KMS-11 (cell line): ENCODE data around the gene PTPRN2.

ENCODE experiments used
- H2AFZ ChIP-seq: fragments of 200-600 bp; sonication (generic); 2 replicates; pipeline ENCODE4 v1.6.1; 2016; ENCODE audit warnings: antibody characterized with exemption, mixed run types, low read depth
- H3K27ac ChIP-seq: fragments of 200-600 bp; sonication (generic); 2 replicates; pipeline ENCODE4 v1.6.1; 2016; ENCODE audit warnings: mild to moderate bottlenecking, mixed run types
- H3K27me3 ChIP-seq: fragments of 200-600 bp; sonication (generic); 2 replicates; pipeline ENCODE4 v1.6.1; 2017; ENCODE audit warnings: mild to moderate bottlenecking, low read depth, mixed run types, moderate library complexity; ENCODE audit not compliant: insufficient read depth
- H3K36me3 ChIP-seq: fragments of 200-600 bp; sonication (generic); 2 replicates; pipeline ENCODE4 v1.6.1; 2017; ENCODE audit warnings: mild to moderate bottlenecking, mixed run types; ENCODE audit not compliant: insufficient read depth
- H3K4me1 ChIP-seq: fragments of 200-600 bp; sonication (generic); 2 replicates; pipeline ENCODE4 v1.6.1; 2016; ENCODE audit warnings: mild to moderate bottlenecking, low read depth, mixed run types; ENCODE audit not compliant: poor library complexity, severe bottlenecking
- H3K4me2 ChIP-seq: fragments of 200-600 bp; sonication (generic); 2 replicates; pipeline ENCODE4 v1.7.0; 2016; ENCODE audit warnings: mild to moderate bottlenecking, mixed run types
- H3K4me3 ChIP-seq: fragments of 200-600 bp; sonication (generic); IDR thresholded peaks from 2 replicates; pipeline ENCODE4 v1.6.1; 2017; ENCODE audit warnings: low read depth, low read length, mixed read lengths; ENCODE audit not compliant: insufficient read depth
- H3K79me2 ChIP-seq: fragments of 200-600 bp; sonication (generic); 2 replicates; pipeline ENCODE4 v1.6.1; 2016; ENCODE audit warnings: low read depth, mixed run types; ENCODE audit not compliant: insufficient read depth
- H3K9ac ChIP-seq: fragments of 200-600 bp; sonication (generic); 2 replicates; pipeline ENCODE4 v1.6.1; 2016; ENCODE audit warnings: mild to moderate bottlenecking, mixed run types
- H4K20me1 ChIP-seq: fragments of 200-600 bp; sonication (generic); 2 replicates; pipeline ENCODE4 v1.6.1; 2016; ENCODE audit warnings: mild to moderate bottlenecking, mixed run types; ENCODE audit not compliant: insufficient read depth
- CTCF ChIP-seq: fragments of 200-600 bp; sonication (generic); conservative IDR thresholded peaks from 2 replicates; pipeline ENCODE4 v1.6.1; 2017; ENCODE audit warnings: low read depth, mild to moderate bottlenecking, antibody characterized with exemption, low read length, moderate library complexity, mixed read lengths

Gene PTPRN2

GRCh38 chr7:158453663-158454062, 134.0 kb downstream of the PTPRN2 start:
- no peak overlapping the region for H3K9ac ChIP-seq
- H3K4me3 ChIP-seq, result no peak overlapping the region
- H3K36me3 ChIP-seq, result no peaks in the 10 kb centered on the region
- H3K27ac ChIP-seq, result no peak overlapping the region
- TF ChIP-seq CTCF, result no peak
- H3K4me1 ChIP-seq, result no peaks in the 10 kb centered on the region
- peaks cover 2% of the 10 kb centered on the region; the same call in 1 of the 2 replicates for H3K27me3 ChIP-seq
- H3K79me2 ChIP-seq, result no peaks in the 10 kb centered on the region
- no peak overlapping the region for H2AFZ ChIP-seq
- H3K4me2 ChIP-seq, result no peak overlapping the region
- H4K20me1 ChIP-seq, result no peaks in the 10 kb centered on the region

- Histone ChIP-seq H3K4me2 (no peak overlapping the region), H3K4me1 (no peaks in the 10 kb centered on the region), H3K9ac (no peak overlapping the region), H4K20me1 (no peaks in the 10 kb centered on the region), H3K4me3 (no peak overlapping the region), H3K27me3 (peaks cover 4% of the 10 kb centered on the region; the same call in 1 of the 2 replicates), H2AFZ (no peak overlapping the region), H3K79me2 (no peaks in the 10 kb centered on the region), H3K27ac (no peak overlapping the region), H3K36me3 (no peaks in the 10 kb centered on the region)
- no peak for TF ChIP-seq CTCF
Observed at GRCh38 chr7:158452331-158452730, 135.3 kb downstream of the PTPRN2 start.

GRCh38 chr7:158450476-158451124, 137.0 kb downstream of the PTPRN2 start:
- Histone ChIP-seq H3K79me2 (no peaks in the 10 kb centered on the region), H3K9ac (no peak overlapping the region), H3K4me1 (no peaks in the 10 kb centered on the region), H3K27me3 (peaks cover 10% of the 10 kb centered on the region; the same call in 1 of the 2 replicates), H3K27ac (no peak overlapping the region), H4K20me1 (no peaks in the 10 kb centered on the region), H3K4me3 (no peak overlapping the region), H2AFZ (no peak overlapping the region), H3K4me2 (no peak overlapping the region), H3K36me3 (no peaks in the 10 kb centered on the region)
- no peak for TF ChIP-seq CTCF

GRCh38 chr7:158449942-158450341, 137.7 kb downstream of the PTPRN2 start:
- peaks cover 11% of the 10 kb centered on the region; the same call in 1 of the 2 replicates for H3K27me3 ChIP-seq
- H3K4me2 ChIP-seq, result no peak overlapping the region
- no peaks in the 10 kb centered on the region for H3K79me2 ChIP-seq
- no peaks in the 10 kb centered on the region for H3K36me3 ChIP-seq
- H3K9ac ChIP-seq, result no peak overlapping the region
- no peaks in the 10 kb centered on the region for H4K20me1 ChIP-seq
- H3K4me1 ChIP-seq, result no peaks in the 10 kb centered on the region
- no peak overlapping the region for H2AFZ ChIP-seq
- no peak for TF ChIP-seq CTCF
- H3K27ac ChIP-seq, result no peak overlapping the region
- no peak overlapping the region for H3K4me3 ChIP-seq
